Measurements from ENCODE around the gene C20orf204.

C20orf204 gene

DNA sequence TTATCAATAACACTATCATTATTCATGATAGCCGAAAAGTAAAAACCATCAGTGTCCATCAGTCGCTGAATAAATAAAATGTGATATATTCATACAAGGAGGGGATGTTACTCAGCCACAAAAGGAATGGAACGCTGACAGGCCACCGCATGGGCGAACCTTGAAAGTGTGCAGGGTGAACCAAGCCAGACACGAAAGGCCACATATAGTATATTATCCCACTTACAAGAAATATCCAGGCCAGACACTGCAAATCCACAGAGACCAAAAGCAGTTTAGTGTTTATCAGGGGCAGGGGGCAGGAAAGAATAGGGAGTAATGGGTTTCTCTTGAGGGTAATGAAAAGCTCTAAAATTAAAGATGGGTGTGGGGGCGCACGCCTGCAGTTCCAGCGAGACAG is 7.8 kb downstream of the C20orf204 start:
- Histone ChIP-seq H3K4me3 (ENCODE audit: low read length) (no peak overlapping the region), H3K27ac (ENCODE audit: low read length) (no peak overlapping the region), H3K4me1 (ENCODE audit: control insufficient read depth, insufficient read depth, low read length) (peaks cover 9% of the 10 kb centered on the region), H3K9me3 (ENCODE audit: control insufficient read depth, insufficient read depth, low read length) (no peaks in the 10 kb centered on the region), H3K27me3 (ENCODE audit: control insufficient read depth, insufficient read depth, low read length) (peaks cover 27% of the 10 kb centered on the region), H3K36me3 (ENCODE audit: control insufficient read depth, insufficient read depth, low read length) (no peaks in the 10 kb centered on the region)
- DNase-seq (ENCODE audit: low read depth, low spot score) = no peak
- 100% methylated on average over 2 of the region's 9 CpGs for WGBS (ENCODE audit: insufficient coverage, insufficient read length)

DNA sequence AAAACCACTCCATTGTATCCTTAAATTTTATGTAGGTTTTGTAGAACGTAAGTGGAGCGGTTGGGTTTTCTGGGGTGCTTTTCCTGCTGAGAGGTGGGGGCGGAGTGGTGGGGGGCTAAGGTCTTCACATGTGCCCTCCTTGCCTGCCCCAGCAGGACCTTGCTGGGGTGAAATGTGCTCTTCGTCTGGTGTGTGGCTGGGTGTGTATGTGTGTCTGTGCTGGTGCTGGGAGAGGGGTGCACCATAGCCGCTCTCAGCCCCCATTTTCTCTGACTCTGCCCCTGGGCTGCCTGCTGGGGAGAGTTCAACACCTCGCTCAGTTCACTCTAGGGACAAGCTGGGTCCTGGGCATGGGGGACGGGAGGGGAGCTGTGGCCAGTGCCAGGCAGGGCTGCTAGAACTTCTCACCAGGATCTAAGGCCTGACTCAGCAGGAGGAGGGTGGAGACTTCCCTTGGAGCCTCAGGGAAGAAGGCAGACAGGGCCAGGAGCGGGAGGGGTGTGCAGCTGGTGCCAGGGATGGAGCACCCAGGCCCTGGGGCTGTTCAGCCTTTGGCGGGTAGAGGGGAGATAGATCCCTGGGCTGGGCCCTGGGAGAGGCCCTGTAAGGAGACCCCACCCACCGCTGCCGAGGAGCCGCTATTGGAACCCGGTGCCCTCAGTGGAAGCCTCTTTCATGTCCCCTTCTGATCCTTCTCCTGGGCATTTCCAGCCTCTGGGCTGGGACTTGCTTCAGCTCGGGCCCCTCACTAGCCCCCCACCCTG is 8.7 kb downstream of the C20orf204 start:
- no CpG with 5 or more reads among the region's 14 CpGs for WGBS (ENCODE audit: insufficient coverage, insufficient read length)
- no peak overlapping the region for H3K4me3 ChIP-seq (ENCODE audit: low read length)
- peaks cover 7% of the 10 kb centered on the region; the same call in 1 of the 2 replicates for H3K4me1 ChIP-seq (ENCODE audit: control insufficient read depth, insufficient read depth, low read length)
- H3K36me3 ChIP-seq (ENCODE audit: control insufficient read depth, insufficient read depth, low read length) = no peaks in the 10 kb centered on the region
- H3K27ac ChIP-seq (ENCODE audit: low read length) = no peak overlapping the region
- no peaks in the 10 kb centered on the region for H3K9me3 ChIP-seq (ENCODE audit: control insufficient read depth, insufficient read depth, low read length)
- DNase-seq (ENCODE audit: low read depth, low spot score) = no peak
- H3K27me3 ChIP-seq (ENCODE audit: control insufficient read depth, insufficient read depth, low read length) = peaks cover 28% of the 10 kb centered on the region

DNA sequence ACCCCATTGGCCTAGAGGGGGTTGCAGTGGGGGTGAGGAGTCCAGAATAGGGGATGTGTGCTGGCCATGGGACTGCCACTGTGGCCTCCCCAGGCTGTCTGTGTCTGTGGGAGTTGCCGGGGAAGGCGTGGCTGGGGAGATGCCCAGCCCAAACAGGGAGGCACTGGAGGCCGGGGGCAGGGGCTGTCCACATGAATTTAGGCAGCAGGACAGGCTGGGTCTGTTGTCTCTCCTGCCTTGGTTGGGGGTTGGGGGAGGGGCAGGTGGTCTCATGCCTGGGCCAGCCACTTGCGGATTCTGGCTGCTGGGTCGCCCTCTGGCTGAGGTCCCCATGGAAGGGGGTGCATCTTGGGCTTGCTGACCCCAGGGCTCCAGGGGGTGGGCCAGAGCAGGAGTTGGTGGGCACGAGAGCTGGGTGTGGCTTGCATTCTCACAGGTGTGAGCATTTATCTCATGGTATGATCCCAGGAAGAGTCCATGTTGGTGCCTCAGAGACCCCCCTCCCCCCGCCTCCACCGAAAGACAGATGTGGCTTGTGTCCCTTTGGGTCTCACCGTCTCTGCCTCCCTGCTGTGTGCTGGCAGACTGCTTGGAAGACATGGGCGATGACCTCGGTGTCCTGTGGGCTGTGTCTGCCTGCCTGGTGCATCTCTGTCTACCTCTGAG is 9.5 kb downstream of the C20orf204 start:
- whole genome bisulfite sequencing (ENCODE audit: insufficient coverage, insufficient read length) = no CpG with 5 or more reads among the region's 11 CpGs
- peaks cover 31% of the 10 kb centered on the region for H3K27me3 ChIP-seq (ENCODE audit: control insufficient read depth, insufficient read depth, low read length)

DNA sequence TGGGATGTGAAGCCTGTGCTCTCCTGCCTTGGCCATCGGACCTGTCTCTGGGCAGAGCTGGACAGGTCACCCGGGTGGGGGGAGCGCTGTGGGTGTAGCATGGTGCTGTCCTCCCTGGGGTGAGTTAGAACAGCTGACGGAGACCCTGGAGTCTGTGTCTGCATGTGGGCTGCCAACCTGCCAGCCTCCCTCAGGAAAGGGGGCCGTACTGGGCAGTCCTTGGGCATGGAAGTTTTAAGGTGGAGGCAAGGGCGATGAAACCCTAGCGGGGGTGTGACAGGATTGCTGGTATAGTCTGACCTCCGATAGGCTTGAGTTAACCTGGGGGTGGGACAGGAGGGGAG is 11.0 kb downstream of the C20orf204 start:
- Histone ChIP-seq H3K4me3 (ENCODE audit: low read length) (no peak overlapping the region), H3K4me1 (ENCODE audit: control insufficient read depth, insufficient read depth, low read length) (peaks cover 8% of the 10 kb centered on the region; the same call in 1 of the 2 replicates), H3K36me3 (ENCODE audit: control insufficient read depth, insufficient read depth, low read length) (no peaks in the 10 kb centered on the region), H3K27me3 (ENCODE audit: control insufficient read depth, insufficient read depth, low read length) (peaks cover 24% of the 10 kb centered on the region), H3K9me3 (ENCODE audit: control insufficient read depth, insufficient read depth, low read length) (no peaks in the 10 kb centered on the region), H3K27ac (ENCODE audit: low read length) (no peak overlapping the region)
- WGBS (ENCODE audit: insufficient coverage, insufficient read length) = no CpG with 5 or more reads among the region's 8 CpGs
- no peak for DNase-seq (ENCODE audit: low read depth, low spot score)

More for the DNA sequence above, 9.5 kb downstream of the C20orf204 start:
- H3K27ac ChIP-seq (ENCODE audit: low read length) = no peak overlapping the region
- H3K36me3 ChIP-seq (ENCODE audit: control insufficient read depth, insufficient read depth, low read length) = no peaks in the 10 kb centered on the region
- no peak overlapping the region for H3K4me3 ChIP-seq (ENCODE audit: low read length)
- H3K4me1 ChIP-seq (ENCODE audit: control insufficient read depth, insufficient read depth, low read length) = peaks cover 8% of the 10 kb centered on the region; the same call in 1 of the 2 replicates
- DNase-seq (ENCODE audit: low read depth, low spot score) = no peak
- no peaks in the 10 kb centered on the region for H3K9me3 ChIP-seq (ENCODE audit: control insufficient read depth, insufficient read depth, low read length)

DNA sequence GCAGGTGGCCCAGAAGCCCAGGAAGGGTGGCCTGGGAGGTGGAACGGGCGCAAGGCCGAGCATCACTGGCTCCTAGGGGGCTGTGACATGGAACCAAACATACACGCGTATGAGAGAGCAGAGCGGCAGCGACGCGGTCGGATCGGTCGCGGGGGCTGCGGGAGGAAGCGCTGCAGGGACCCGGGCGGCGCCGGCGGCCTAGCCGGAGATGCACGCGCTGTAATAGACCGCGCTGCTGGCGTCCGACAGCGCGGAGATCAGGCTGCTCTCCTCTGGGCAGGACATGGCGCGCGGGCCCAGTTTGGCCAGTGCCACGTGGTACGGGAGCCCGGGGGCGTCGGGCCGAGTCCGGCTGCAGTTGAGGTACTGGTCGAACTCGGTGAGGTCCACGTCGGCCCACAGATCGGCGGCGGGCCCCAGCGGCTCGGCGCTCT is 12.0 kb downstream of the C20orf204 start:
- Histone ChIP-seq H3K9me3 (ENCODE audit: control insufficient read depth, insufficient read depth, low read length) (no peaks in the 10 kb centered on the region), H3K4me1 (ENCODE audit: control insufficient read depth, insufficient read depth, low read length) (peaks cover 8% of the 10 kb centered on the region; the same call in 1 of the 2 replicates), H3K4me3 (ENCODE audit: low read length) (peak overlapping the region; percentile 1; the same call in 1 of the 2 replicates), H3K27me3 (ENCODE audit: control insufficient read depth, insufficient read depth, low read length) (peaks cover 24% of the 10 kb centered on the region), H3K27ac (ENCODE audit: low read length) (no peak overlapping the region), H3K36me3 (ENCODE audit: control insufficient read depth, insufficient read depth, low read length) (no peaks in the 10 kb centered on the region)
- no peak for DNase-seq (ENCODE audit: low read depth, low spot score)
- whole genome bisulfite sequencing (ENCODE audit: insufficient coverage, insufficient read length) = no CpG with 5 or more reads among the region's 49 CpGs

DNA sequence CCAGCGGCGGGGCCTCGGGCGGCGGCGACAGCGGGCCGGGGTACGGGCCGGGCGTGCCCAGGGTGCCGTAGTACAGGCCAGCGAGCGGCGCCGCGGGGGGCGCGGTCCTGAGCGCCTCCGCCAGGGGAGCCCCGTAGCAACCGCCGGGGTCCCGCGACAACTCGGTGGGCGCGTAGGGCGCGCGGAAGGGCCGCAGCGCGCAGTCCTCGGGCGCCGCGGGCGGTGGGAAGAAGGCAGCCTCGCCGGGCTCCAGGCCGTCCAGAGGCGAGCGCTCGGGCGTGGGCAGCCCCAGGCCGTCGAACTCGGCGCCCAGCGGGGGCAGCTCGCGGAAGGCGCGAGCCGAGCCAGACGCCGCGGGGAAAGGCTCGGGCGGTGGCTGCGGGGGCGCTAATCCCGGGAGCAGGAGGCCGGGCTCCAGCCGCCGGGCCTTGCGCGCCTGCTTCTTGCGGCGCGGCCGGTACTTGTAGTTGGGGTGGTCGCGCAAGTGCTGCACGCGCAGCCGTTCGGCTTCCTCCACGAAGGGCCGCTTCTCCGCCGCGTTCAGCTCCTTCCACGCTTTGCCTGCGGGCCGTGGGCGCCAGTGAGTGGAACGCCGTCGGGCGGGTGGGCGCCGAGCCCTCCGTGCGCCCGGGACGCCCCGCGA is 12.5 kb downstream of the C20orf204 start:
- Histone ChIP-seq H3K36me3 (ENCODE audit: control insufficient read depth, insufficient read depth, low read length) (no peaks in the 10 kb centered on the region), H3K27ac (ENCODE audit: low read length) (no peak overlapping the region), H3K27me3 (ENCODE audit: control insufficient read depth, insufficient read depth, low read length) (peaks cover 24% of the 10 kb centered on the region), H3K4me1 (ENCODE audit: control insufficient read depth, insufficient read depth, low read length) (peaks cover 8% of the 10 kb centered on the region; the same call in 1 of the 2 replicates), H3K9me3 (ENCODE audit: control insufficient read depth, insufficient read depth, low read length) (no peaks in the 10 kb centered on the region), H3K4me3 (ENCODE audit: low read length) (peak overlapping the region; percentile 1; the same call in 1 of the 2 replicates)
- no peak for DNase-seq (ENCODE audit: low read depth, low spot score)
- no CpG with 5 or more reads among the region's 101 CpGs for WGBS (ENCODE audit: insufficient coverage, insufficient read length)

DNA sequence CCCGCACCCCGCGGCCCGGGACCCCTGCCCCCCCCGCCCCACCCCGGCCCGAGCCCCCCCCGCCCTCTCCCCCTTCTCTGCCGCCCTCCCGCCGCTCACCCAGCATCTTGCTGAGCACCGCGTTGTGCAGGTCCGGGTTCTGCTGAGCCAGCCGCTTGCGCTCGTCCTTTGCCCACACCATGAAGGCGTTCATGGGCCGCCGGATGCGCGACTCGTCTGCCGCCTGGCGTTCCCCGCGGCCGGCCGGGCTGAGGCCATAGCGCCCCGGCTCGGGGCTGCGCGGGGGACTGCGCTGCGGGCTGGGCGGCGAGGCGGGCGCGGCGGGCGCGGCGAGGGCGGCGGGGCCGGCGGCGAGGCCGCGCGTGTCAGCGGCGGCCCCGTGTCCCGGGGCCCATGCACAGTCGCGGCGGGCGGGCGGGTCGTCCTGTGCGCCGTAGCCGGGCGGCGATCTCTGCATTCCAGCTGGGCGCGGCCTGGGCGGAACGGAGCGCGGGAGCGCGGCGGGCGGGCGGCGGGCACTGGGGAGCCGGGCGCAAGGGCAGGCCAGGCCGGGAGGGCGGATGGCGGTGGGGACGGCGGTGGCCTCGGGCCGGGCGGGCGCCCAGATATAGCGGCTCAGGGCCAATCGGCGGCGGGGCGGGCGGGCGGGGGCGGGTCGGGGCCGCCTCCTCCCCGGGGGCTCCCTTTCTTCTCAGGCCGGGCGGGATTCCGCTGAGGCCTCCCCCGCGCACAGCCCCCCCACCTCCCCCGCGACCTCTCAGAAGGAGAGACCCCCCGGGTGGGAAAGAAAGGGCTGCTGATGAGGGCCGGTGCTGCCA is 13.3 kb downstream of the C20orf204 start, which contains the start of gene SOX18:
Gene SOX18 (minus strand): TSS at position 580 of the 818 bp plus-strand sequence. CDS start 123 bp downstream, at position 457.
- peaks cover 24% of the 10 kb centered on the region for H3K27me3 ChIP-seq (ENCODE audit: control insufficient read depth, insufficient read depth, low read length)
- H3K4me3 ChIP-seq (ENCODE audit: low read length) = peak within 1 kb of the TSS; percentile 24; the same call in 1 of the 2 replicates
- no peaks in the 10 kb centered on the region for H3K9me3 ChIP-seq (ENCODE audit: control insufficient read depth, insufficient read depth, low read length)
- no CpG with 5 or more reads among the region's 111 CpGs for WGBS (ENCODE audit: insufficient coverage, insufficient read length)
- DNase-seq (ENCODE audit: low read depth, low spot score) = no peak
- no peak within 1 kb of the TSS for H3K27ac ChIP-seq (ENCODE audit: low read length)
- no peaks in the 10 kb centered on the region for H3K36me3 ChIP-seq (ENCODE audit: control insufficient read depth, insufficient read depth, low read length)
- peaks cover 8% of the 10 kb centered on the region; the same call in 1 of the 2 replicates for H3K4me1 ChIP-seq (ENCODE audit: control insufficient read depth, insufficient read depth, low read length)

DNA sequence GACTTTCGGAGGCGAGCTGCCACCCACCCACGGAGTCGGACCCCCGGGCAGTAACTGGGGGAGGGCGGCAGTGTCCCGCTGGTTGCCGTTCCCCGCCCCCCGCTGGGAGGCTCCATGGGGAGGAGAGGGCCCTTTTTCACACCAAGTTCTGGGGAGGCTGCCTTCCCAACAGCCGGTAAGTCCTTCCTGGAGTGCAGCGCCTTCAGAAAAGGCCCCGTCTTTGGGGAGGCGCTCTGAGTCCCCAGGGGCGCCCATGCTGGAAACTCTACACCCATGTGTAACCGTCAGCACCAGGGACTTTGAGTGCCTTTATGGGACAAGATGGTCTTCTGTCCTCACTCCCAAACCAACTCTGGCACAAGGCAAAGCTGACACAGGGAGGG is 13.9 kb downstream of the C20orf204 start:
- H3K36me3 ChIP-seq (ENCODE audit: control insufficient read depth, insufficient read depth, low read length) = no peaks in the 10 kb centered on the region
- no peak for DNase-seq (ENCODE audit: low read depth, low spot score)
- WGBS (ENCODE audit: insufficient coverage, insufficient read length) = no CpG with 5 or more reads among the region's 16 CpGs
- H3K4me3 ChIP-seq (ENCODE audit: low read length) = no peak overlapping the region
- H3K27ac ChIP-seq (ENCODE audit: low read length) = no peak overlapping the region
- no peaks in the 10 kb centered on the region for H3K9me3 ChIP-seq (ENCODE audit: control insufficient read depth, insufficient read depth, low read length)
- H3K27me3 ChIP-seq (ENCODE audit: control insufficient read depth, insufficient read depth, low read length) = peaks cover 24% of the 10 kb centered on the region
- H3K4me1 ChIP-seq (ENCODE audit: control insufficient read depth, insufficient read depth, low read length) = peaks cover 6% of the 10 kb centered on the region; the same call in 1 of the 2 replicates

DNA sequence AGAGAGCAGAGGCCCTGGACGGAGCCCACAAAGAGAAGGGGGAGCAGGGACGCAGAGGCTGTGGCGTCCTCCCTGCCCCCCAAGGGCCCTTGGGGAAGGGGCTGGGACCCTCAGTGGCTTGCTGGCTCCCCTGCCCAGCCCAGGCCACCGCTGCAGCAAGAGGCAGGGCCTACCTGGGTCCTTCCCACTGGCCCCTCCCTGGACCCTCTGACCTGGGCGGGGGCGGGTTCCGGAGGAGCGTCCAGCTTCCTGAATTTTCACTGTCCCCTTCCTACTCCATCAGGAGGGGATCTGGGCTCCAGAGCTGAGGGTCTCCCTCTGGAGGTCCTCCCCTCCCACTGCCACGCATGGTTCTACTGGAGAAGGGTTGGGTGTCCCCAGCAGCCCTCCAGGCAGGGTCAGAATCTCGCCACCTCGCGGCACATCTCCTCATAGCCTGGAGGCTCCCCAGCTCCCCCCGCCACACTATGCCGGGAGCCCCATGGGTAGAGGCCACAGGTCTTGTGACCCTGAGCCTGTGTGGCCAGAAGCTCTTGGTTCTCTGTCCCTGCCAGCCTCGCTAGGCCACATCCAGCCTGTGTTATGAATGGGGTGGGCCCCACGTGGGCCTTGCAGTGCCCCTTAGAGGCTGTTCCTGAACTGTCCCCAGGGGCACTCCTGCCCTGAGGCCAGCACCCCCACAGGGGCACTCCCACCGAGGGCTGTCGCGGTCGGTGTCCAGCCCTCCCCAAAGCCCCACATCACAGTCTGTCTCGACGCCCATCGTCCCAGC is 14.5 kb downstream of the C20orf204 start:
- no peaks in the 10 kb centered on the region for H3K9me3 ChIP-seq (ENCODE audit: control insufficient read depth, insufficient read depth, low read length)
- no peak overlapping the region for H3K27ac ChIP-seq (ENCODE audit: low read length)
- H3K4me1 ChIP-seq (ENCODE audit: control insufficient read depth, insufficient read depth, low read length) = peaks cover 3% of the 10 kb centered on the region; the same call in 1 of the 2 replicates
- H3K4me3 ChIP-seq (ENCODE audit: low read length) = no peak overlapping the region
- WGBS (ENCODE audit: insufficient coverage, insufficient read length) = no CpG with 5 or more reads among the region's 23 CpGs
- peaks cover 24% of the 10 kb centered on the region for H3K27me3 ChIP-seq (ENCODE audit: control insufficient read depth, insufficient read depth, low read length)
- no peaks in the 10 kb centered on the region for H3K36me3 ChIP-seq (ENCODE audit: control insufficient read depth, insufficient read depth, low read length)
- DNase-seq (ENCODE audit: low read depth, low spot score) = no peak

Data from iPS DF 6.9 (cell line).